Activated T-helper 1 cell treated with anti-CD3 and anti-CD28 coated beads, Interleukin-2, amount 50 U/mL, for 16 hours (primary cell): Measurements from ENCODE around the gene HTR5A.

Experiments used
- DNase-seq, 2 donors: peaks; one replicate each; pipeline ENCODE4 v3.0.0-alpha.2; 2020; ENCODE audit warnings: low read depth in 1 of 2, low spot score in 1 of 2

The HTR5A gene

DNA sequence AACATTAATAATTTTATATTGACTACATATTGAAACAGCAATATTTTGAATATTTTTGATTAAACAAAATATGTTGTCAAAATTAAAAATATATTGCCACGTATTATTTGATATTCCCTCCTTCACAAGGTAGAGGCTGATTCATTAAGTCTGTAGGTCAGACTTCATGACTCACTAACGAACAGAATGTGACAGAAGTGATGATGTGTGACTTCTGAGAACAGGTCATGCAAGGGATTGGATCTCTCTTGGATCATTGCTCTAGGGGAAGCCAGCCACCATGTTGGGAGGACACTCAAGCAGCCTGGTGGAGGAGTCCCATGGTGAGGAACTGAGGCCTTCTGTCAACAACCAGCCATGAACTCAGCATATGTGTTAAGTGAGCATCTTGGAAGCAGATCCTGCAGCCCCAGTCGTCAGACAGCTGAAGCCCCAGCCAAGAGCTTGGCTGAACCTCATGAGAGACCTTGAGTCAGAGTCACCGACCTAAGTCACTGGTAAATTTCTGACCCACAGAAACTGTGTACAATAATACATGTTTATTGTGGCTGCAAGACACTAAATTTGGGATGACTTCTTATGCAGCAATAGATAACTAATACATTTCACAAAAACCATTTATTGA, 66.6 kb downstream of the HTR5A start:
- no peak for DNase-seq
